GM18951 (cell line): ENCODE measurements around the gene TCEA3.

Experiments used
- POLR2A ChIP-seq: IDR thresholded peaks from 4 replicates; pipeline ENCODE4 v1.6.1; 2011; ENCODE audit warnings: mild to moderate bottlenecking; ENCODE audit not compliant: insufficient read length, insufficient read depth; ENCODE audit errors: extremely low read depth
- in situ Hi-C: fragments of 300-500 bp; cut with MboI; formaldehyde crosslinking; loops from one replicate; pipeline ENCODE4 v1.12.0; 2022; ENCODE audit warnings: low sequenced_read_pairs, mixed read lengths, inconsistent platforms; ENCODE audit not compliant: unreplicated experiment

TCEA3 gene

DNA sequence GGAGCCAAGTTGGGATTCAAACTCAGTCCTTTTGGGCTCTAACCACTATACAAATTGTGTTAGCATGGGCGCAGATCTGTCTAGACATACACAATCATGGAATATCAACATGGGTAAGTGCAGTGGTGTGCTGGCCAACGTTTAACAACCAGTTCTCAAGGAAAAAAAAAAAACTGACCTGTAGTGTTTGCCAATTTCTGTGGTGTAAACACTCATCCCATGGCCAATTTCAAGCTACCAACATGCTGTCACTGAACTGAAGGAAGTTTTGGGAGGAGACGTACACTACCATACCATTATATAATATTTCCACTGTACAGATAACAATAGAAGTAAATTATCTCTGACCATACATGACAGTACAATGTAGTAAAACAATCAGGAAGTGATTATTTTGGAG, 3.2 kb downstream of the TCEA3 start:
- in situ Hi-C loops, result no loop called here
- TF ChIP-seq POLR2A, result no peak

DNA sequence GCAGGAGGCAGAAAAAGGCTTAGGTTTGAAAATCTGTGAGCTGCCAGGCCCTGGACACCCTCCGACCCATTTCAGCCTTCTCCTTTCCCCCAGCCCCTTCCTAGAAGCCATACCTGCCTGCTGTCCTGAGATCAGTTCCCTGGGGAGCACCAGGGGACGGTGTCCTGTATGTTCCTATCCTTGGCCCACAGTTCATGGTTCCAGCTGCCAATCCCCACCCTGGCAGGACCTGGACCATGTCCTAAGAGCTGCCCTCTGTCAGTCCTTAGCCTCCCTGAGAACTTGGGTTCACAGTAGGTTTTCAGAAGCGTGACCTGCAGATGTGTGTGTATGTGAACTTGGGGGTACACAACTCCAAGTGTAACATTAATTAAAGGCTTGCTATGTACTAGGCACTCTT, 3.8 kb downstream of the TCEA3 start:
- no peak for TF ChIP-seq POLR2A
- in situ Hi-C loops, result no loop called here

DNA sequence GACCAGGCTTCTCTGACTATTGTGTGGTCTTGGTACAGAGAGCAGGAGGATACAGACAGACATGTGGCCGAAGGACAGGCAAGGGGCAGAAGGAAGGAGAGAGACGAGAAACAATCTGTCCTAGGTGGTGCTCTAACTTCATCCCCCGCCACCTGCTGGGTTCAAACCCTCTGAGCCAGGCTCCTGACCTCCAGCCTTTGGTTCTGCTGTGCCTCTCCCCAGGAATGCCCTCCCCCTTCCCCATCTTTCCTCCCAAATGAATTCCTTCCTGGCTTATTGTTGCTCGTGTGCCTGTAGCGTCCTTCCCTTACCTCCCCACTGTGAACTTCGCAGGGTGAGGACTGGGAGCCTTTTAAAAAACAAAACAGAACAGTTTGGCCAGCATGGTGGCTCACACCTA, 5.4 kb downstream of the TCEA3 start:
- in situ Hi-C loops, result no loop called here
- no peak for TF ChIP-seq POLR2A

DNA sequence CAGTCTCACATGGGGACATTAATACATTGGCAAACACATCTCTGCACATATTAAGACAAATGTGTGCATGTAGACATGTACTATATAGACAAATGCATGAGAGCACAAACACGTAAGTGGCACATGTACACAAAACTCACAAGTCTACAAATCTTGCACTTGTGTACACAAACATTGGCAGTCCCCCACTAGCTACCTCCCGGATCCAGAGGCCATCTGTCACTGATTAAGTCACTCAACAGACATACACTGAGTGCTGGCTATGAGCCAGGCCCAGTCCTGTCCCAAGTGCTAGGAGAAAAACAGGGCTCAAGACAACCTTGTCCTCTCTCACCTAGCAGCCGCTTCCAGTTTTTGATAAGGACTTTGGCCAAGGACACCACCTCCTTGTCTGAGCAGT, 7.0 kb downstream of the TCEA3 start:
- in situ Hi-C loops, result no loop called here
- no peak for TF ChIP-seq POLR2A

DNA sequence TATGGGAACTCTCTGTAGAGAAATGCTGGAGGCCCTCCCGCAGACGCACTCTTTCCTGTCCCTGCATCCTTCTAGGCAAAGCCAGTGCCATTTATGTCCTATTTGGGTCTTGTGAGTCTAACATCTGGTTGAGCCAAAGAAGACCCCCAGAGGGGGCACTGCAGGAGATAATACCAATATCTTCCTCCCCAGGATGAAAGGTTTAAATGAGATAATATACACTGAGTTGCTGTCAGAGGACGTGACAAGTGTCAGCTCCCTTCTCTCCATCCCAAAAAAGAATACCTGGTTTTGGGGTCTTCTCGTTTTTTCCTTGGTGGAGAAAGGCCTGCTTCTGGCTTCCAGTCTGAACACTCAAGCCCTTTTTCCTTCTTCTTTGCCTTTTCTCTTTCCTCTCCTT, 7.6 kb downstream of the TCEA3 start:
- in situ Hi-C loops, result no loop called here
- TF ChIP-seq POLR2A, result no peak

GRCh38 chr1:23408797-23409290, 15.7 kb downstream of the TCEA3 start:
- in situ Hi-C loops, result no loop called here
- no peak for TF ChIP-seq POLR2A

DNA sequence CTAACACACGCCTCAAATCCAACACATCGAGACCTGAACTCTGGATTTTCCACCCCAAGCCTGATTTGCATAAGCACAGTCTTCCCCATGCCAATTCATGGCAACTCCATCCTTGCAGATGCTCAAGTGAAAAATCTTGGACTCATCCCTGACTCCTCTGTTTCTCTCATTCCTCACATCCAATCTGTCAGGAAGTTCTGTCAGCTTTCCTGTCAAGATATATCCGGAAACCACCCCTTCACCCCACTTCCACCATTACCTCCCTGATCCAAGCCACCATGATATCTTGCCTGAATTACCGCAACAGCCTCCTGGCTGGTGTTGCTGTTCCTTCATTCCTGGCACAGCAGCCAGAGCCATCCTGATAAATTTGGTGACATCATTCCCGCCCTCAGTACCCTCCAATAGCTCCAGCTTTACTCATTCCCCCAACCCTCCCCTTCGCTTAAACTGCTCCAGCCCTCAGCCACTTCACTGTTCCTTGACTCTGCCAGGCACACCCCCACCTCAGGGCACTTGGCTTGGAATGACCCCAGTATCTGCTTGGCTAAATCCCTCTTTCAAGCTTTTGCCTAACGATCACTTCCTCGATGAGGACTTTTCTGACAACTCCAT, 17.4 kb downstream of the TCEA3 start:
- no peak for TF ChIP-seq POLR2A
- in situ Hi-C loops, result no loop called here

DNA sequence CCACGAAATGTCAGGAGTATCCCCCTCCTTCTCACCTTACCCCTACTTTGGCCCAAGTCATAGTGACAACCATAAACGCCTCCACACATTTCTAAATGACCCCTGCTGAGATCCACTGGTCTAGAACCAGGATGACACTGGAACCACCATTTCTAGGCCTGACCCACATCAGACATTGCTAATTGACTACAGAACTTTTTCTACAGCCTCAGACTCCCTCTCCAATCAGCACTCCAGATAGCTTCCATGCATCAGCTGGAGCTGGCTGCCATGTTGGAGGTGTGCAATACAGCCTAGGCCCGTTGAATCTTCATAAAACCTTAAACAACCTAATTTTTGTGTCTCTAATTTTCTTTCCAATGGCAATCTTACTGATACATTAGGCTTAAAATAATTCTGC, 18.6 kb downstream of the TCEA3 start:
- TF ChIP-seq POLR2A, result no peak
- in situ Hi-C loops, result no loop called here

DNA sequence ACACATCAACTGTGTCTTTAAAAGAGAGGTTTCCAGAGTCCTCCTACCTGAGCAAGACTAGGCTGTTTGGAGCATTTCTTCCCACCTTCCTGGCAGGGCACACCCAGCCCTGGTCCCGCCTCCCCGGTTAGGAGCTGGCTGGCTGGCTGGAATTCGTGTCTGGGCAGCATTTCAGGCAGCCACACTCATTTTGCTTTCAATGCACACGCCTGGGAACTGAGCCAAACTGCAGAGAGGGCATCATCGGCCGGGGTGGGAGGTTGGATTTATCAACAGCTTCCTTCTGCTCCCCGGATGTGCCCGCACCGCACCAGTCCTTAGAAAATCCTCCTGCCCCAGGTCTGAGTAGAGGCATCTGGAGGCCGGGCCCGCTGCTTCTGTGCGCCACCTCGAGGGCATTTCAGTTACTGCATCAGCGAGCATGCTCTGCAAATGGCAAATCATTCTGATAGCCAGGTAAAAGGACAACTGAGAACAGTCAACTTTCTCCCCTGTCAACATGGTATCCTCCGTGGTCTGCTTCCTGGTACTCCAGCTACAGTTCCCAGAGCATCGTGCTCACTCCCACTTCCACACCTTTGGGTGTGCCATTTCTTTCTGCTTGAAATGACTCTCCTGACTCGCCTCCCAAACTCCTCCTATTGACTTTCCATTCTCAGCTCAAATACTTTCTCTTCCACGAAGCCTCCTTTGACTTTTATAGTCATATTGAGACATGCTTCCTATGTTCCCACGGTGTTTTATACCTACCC, 20.6 kb downstream of the TCEA3 start:
- in situ Hi-C loops, result no loop called here

GRCh38 chr1:23403355-23403734, 21.2 kb downstream of the TCEA3 start:
- in situ Hi-C loops, result no loop called here
- TF ChIP-seq POLR2A, result no peak

More for the DNA sequence above, 20.6 kb downstream of the TCEA3 start:
- no peak for TF ChIP-seq POLR2A

- TF ChIP-seq POLR2A, result no peak
- in situ Hi-C loops, result no loop called here
Observed at GRCh38 chr1:23403038-23403336, 21.6 kb downstream of the TCEA3 start.

DNA sequence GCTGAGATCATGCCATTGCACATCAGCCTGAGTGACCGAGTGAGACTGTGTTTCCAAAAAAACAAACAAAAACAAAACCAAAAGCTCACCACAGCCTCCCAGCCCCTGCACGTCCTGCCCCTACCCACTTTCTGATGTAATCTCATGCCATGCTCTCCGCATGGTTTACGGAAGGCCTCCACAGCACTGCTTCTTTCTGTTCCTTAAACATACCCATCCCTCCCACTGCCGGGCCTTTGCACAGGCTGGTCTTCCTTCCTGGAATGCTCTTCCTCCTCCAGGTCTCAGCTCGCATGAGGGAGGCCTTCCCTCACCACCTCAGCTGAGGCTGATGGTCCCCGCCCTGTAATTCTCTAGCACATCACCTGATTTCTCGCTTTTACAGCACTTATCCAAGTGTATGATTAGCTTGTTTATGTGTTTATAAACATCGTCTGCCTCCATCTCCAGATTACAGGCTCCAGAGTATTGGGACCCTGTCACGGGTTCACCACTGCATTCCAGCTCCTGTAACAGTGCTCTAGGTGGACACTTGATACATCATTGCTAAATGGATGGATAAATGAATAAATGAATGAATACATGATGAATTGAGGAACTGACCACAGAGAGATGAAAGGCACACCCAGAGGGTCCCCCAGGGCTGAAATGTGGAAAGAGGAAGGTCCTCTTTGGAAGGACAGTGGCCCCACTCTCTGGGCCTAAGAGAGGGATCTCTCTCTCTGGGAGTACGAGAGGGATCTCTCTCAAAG, 22.1 kb downstream of the TCEA3 start:
- TF ChIP-seq POLR2A, result no peak
- in situ Hi-C loops, result no loop called here

GRCh38 chr1:23401313-23401712, 23.2 kb downstream of the TCEA3 start:
- in situ Hi-C loops, result no loop called here

More at GRCh38 chr1:23401313-23401712, 23.2 kb downstream of the TCEA3 start:
- no peak for TF ChIP-seq POLR2A
